Psoas muscle (tissue), 8 donors: ENCODE data around the gene TBC1D5. TPM values are rescaled to one million over a fixed set of nuclear protein-coding genes. Genes with fewer than 3 reads are reported as not detected.

Experiments used
- ATAC-seq, 4 donors: fragments of 200-7000 bp; cut with Tn5 transposase; one replicate each; pipeline ENCODE4 v1.9.1; 2020; ENCODE audit warnings: moderate library complexity in 3 of 4, mild to moderate bottlenecking in 2 of 4
- DNase-seq, 2 donors: peaks; one replicate each; pipeline ENCODE4 v3.0.0-alpha.2; 2020
- H3K27ac ChIP-seq: fragments of 200-600 bp; one replicate; pipeline ENCODE4 v1.8.0; 2022
- H3K27me3 ChIP-seq, 3 donors: fragments of 200-600 bp in 1 of 3; one replicate each; pipeline versions ENCODE4 v1.6.1 to v1.8.0; 2013 to 2022; ENCODE audit warnings: low read length in 2 of 3, mild to moderate bottlenecking in 2 of 3, moderate library complexity in 1 of 3; ENCODE audit not compliant: insufficient read depth in 3 of 3
- H3K36me3 ChIP-seq, 2 donors: fragments of 200-600 bp in 1 of 2; one replicate each; pipeline versions ENCODE4 v1.6.1 to v1.8.0; 2013 to 2022; ENCODE audit warnings: low read depth in 1 of 2, mild to moderate bottlenecking in 1 of 2, moderate library complexity in 1 of 2; ENCODE audit not compliant: insufficient read depth in 1 of 2
- H3K4me1 ChIP-seq: fragments of 200-600 bp; one replicate; pipeline ENCODE4 v1.8.0; 2022
- H3K4me3 ChIP-seq: fragments of 200-600 bp; one replicate; pipeline ENCODE4 v1.8.0; 2022; ENCODE audit warnings: mild to moderate bottlenecking
- H3K9me3 ChIP-seq: fragments of 200-600 bp; one replicate; pipeline ENCODE4 v1.8.0; 2022
- CTCF ChIP-seq: fragments of 200-600 bp; IDR thresholded peaks from one replicate; pipeline ENCODE4 v1.8.0; 2022; ENCODE audit warnings: antibody characterized with exemption
- WGBS, 3 donors: extraction: QIAGEN DNeasy Blood & Tissue Kit; methylation state at CpG; one replicate each; pipeline versions ENCODE4 v1.1.6 to v1.1.7; 2013; 5-methylcytosine and 5-hydroxymethylcytosine counted together
- intact Hi-C, 2 donors: fragments of 100-400 bp; cut with DNase I; formaldehyde crosslinking; loops; one replicate each; pipeline versions ENCODE4 v1.11.0 to v1.14.2; 2022
- polyA plus RNA-seq, 3 donors: library from polyadenylated mRNA; stranded (reverse); fragments of 200-250 nt; gene quantifications; one replicate each; pipeline ENCODE4 v1.2.3, GENCODE V29; 2013
- total RNA-seq, 4 donors: library from RNA; stranded (reverse); fragmentation: NEBNext Ultra II Directional in 2 of 4; extraction: Animal tissue kit (Norgen Biotek cat#: 25700) in 2 of 4; gene quantifications; one replicate each; pipeline versions ENCODE4 v1.2.1 to v1.2.4, GENCODE V29; 2021 to 2023
- donor health status: healthy with polysubstance abuse.
- donor health status: DM: no; HTN: no; CAD: no; lungs with moderate emphysema.
- donor health status: Bipolar disorder and iron deficiency.
- donor health status: healthy.
- donor health status: DM: yes; HTN: yes; CAD: no.
- donor health status: DM: no; HTN: no; CAD: no.
- donor health status: DM: no; HTN: no; CAD: no.
- donor health status: DM: yes; HTN: yes; CAD: no.

TBC1D5 gene
- total and polyA plus RNA-seq, 7 donors = 4.3 to 20.4 (median 13.3) TPM

- ATAC-seq = no peak
Measured at GRCh38 chr3:17562845-17563244, 179.6 kb downstream of the TBC1D5 start.

GRCh38 chr3:17558565-17558964, 183.9 kb downstream of the TBC1D5 start:
- Histone ChIP-seq H3K9me3 (no peaks in the 10 kb centered on the region), H3K27ac (no peak overlapping the region), H3K36me3 (no peaks in the 10 kb centered on the region), H3K4me3 (no peak overlapping the region), H3K27me3 (no peaks in the 10 kb centered on the region), H3K4me1 (peaks cover 4% of the 10 kb centered on the region)
- DNase-seq (no peak), ATAC-seq (no peak)
- TF ChIP-seq CTCF = no peak
- intact Hi-C loops = no loop called here
- 98 to 99% (median 99%) methylated on average over 3 of the region's 3 CpGs for WGBS, 3 donors

More at GRCh38 chr3:17562845-17563244, 179.6 kb downstream of the TBC1D5 start:
- Histone ChIP-seq H3K36me3 (no peaks in the 10 kb centered on the region), H3K27me3 (no peaks in the 10 kb centered on the region), H3K9me3 (no peaks in the 10 kb centered on the region), H3K27ac (no peak overlapping the region), H3K4me1 (no peaks in the 10 kb centered on the region), H3K4me3 (no peak overlapping the region)
- no peak for TF ChIP-seq CTCF
- intact Hi-C loops = no loop called here
- DNase-seq = no peak
- 94 to 95% (median 94%) methylated on average over 3 of the region's 3 CpGs for WGBS, 3 donors

GRCh38 chr3:17557749-17558463, 184.5 kb downstream of the TBC1D5 start:
- no peak overlapping the region for H3K4me3 ChIP-seq
- DNase-seq = no peak
- H3K27me3 ChIP-seq = no peaks in the 10 kb centered on the region

GRCh38 chr3:17555525-17555924, 186.9 kb downstream of the TBC1D5 start:
- Histone ChIP-seq H3K27ac (no peak overlapping the region), H3K36me3 (no peaks in the 10 kb centered on the region), H3K9me3 (no peaks in the 10 kb centered on the region), H3K27me3 (no peaks in the 10 kb centered on the region), H3K4me3 (no peak overlapping the region), H3K4me1 (peaks cover 17% of the 10 kb centered on the region)
- ATAC-seq (no peak), DNase-seq (no peak)
- intact Hi-C loops = no loop called here
- TF ChIP-seq CTCF = no peak
- WGBS, 3 donors = 92 to 98% (median 96%) methylated on average over 2 of the region's 2 CpGs

More at GRCh38 chr3:17557749-17558463, 184.5 kb downstream of the TBC1D5 start:
- Histone ChIP-seq H3K36me3 (no peaks in the 10 kb centered on the region), H3K27ac (no peak overlapping the region), H3K4me1 (peaks cover 10% of the 10 kb centered on the region), H3K9me3 (no peaks in the 10 kb centered on the region)
- no peak for ATAC-seq
- 90 to 95% (median 94%) methylated on average over 1 of the region's 1 CpG for WGBS, 3 donors
- no peak for TF ChIP-seq CTCF
- intact Hi-C loops = no loop called here

GRCh38 chr3:17554078-17554477, 188.4 kb downstream of the TBC1D5 start:
- intact Hi-C loops = no loop called here
- no peak overlapping the region for H3K27ac ChIP-seq
- no peaks in the 10 kb centered on the region for H3K9me3 ChIP-seq
- H3K4me1 ChIP-seq = peaks cover 17% of the 10 kb centered on the region
- 94 to 96% (median 95%) methylated on average over 4 of the region's 4 CpGs for WGBS, 3 donors
- ATAC-seq (no peak), DNase-seq (no peak)
- no peaks in the 10 kb centered on the region for H3K27me3 ChIP-seq
- no peak overlapping the region for H3K4me3 ChIP-seq
- TF ChIP-seq CTCF = no peak
- no peaks in the 10 kb centered on the region for H3K36me3 ChIP-seq
